ENCODE data around the gene ALK.

The ALK gene

DNA sequence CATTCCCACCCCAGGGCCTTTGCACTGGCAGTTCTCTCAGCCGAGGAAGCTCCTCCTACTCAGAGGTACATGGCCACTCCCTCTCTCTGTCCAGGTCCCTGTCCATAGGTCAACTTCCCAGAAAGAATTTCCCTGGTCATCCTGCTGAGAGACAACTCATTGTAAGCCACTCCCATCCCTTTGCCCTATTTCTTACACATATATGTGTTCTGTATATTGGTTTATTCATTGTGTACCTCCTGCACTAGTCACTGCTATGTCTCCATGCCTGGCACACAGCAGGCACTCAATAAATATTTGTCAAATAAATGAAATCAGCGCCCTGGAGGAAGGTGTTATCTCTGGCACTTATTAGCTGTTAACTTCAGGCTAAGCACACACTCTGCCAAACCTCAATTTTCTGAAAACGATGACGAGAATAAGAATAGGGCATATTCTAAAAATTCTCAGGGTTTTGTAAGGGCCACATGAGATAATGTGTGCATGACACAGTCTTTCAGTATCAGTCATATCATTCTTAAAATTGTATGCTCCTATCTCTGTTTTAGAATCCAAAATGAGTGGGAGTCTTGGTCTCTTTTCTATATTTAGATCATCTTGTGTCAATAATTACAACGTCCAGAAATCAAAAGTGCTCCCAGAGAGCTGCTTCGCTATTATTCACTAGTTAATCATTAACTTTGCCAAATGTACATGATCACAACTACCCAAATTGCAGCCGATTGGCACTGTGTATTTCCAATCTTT is 198.0 kb downstream of the ALK start:
- no peak for DNase-seq (ENCODE audit: low read depth)
- TF ChIP-seq, protein P1, sequence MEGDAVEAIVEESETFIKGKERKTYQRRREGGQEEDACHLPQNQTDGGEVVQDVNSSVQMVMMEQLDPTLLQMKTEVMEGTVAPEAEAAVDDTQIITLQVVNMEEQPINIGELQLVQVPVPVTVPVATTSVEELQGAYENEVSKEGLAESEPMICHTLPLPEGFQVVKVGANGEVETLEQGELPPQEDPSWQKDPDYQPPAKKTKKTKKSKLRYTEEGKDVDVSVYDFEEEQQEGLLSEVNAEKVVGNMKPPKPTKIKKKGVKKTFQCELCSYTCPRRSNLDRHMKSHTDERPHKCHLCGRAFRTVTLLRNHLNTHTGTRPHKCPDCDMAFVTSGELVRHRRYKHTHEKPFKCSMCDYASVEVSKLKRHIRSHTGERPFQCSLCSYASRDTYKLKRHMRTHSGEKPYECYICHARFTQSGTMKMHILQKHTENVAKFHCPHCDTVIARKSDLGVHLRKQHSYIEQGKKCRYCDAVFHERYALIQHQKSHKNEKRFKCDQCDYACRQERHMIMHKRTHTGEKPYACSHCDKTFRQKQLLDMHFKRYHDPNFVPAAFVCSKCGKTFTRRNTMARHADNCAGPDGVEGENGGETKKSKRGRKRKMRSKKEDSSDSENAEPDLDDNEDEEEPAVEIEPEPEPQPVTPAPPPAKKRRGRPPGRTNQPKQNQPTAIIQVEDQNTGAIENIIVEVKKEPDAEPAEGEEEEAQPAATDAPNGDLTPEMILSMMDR (conservative IDR thresholded peaks at IDR 0.05; ENCODE audit: control insufficient read depth, insufficient read depth, low read depth, low read length) = no peak
- no peak overlapping the region for H3K4me3 ChIP-seq (ENCODE audit: control insufficient read depth, low read depth, low read length)

DNA sequence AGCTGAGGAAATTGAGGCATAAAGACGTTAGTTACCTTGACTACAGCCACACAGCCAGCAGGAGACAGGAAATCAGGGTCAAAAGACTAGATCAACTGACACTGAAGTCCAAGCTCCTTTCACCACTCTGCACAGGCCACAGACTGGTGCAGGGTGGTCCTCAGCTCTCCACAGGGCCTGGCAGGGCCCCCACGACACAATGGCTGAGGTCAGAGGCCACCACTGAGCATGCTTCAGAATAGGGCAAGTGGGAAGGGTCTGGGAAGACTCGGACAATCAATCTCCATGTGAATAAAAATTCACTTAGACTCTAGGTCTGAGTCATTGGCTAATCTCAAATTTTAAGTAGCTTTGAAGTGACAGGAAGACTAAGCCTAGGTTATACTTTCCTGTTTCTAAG is 201.7 kb downstream of the ALK start:
- no peak overlapping the region for H3K4me3 ChIP-seq (ENCODE audit: control insufficient read depth, low read depth, low read length)
- TF ChIP-seq, protein P1 (conservative IDR thresholded peaks at IDR 0.05; ENCODE audit: control insufficient read depth, insufficient read depth, low read depth, low read length) = no peak
- no peak for DNase-seq (ENCODE audit: low read depth)

DNA sequence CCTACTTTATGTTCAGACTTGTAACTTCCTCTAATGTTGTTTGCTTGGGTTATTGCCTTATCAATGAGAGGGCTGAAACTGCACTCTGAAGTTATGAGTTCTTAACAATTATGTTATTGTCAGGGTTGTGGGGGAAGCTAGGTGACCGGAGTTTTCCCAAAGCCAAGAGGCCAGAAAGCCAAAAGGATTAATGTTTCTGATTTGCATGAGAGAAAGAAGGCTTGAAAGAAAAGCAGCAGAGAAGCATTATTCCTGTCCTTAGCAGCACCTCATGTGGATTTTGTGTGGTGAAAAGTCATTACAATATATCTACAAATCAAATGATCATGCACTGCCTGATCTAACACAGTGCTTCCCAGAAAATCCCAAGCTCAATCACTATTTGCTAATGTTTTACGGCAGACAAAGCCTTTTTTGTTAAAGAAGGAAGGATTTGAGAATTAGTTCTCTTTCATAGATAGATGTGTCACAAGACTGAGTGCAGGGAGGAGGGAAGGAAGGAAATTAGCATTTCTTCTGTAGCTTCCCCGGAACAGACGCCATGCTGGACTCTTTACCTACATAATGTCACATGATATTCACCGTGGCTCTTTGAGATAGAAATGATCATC is 203.2 kb downstream of the ALK start:
- no peak for DNase-seq (ENCODE audit: low read depth)
- no peak overlapping the region for H3K4me3 ChIP-seq (ENCODE audit: control insufficient read depth, low read depth, low read length)
- TF ChIP-seq, protein P1 (conservative IDR thresholded peaks at IDR 0.05; ENCODE audit: control insufficient read depth, insufficient read depth, low read depth, low read length) = no peak

DNA sequence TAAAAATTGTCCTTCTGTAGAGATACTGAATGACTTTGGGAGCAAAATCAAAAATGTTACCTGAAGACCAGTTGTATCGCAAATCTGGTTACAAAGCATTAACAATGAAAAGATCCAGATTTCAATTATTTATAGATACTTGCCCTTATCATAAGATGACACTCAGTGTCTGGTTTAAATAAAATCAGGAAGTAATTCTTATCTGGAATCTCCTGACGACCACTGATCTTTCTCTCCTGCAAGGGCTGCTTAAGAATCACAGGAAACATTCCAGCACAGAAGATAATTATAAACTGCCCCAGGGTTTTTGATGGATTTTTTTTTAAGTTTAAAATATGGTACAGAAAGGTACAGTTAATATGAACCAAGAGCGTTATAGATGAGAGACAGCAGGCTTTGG is 205.7 kb downstream of the ALK start:
- DNase-seq (ENCODE audit: low read depth) = no peak
- H3K4me3 ChIP-seq (ENCODE audit: control insufficient read depth, low read depth, low read length) = no peak overlapping the region
- TF ChIP-seq, protein P1 (conservative IDR thresholded peaks at IDR 0.05; ENCODE audit: control insufficient read depth, insufficient read depth, low read depth, low read length) = no peak

DNA sequence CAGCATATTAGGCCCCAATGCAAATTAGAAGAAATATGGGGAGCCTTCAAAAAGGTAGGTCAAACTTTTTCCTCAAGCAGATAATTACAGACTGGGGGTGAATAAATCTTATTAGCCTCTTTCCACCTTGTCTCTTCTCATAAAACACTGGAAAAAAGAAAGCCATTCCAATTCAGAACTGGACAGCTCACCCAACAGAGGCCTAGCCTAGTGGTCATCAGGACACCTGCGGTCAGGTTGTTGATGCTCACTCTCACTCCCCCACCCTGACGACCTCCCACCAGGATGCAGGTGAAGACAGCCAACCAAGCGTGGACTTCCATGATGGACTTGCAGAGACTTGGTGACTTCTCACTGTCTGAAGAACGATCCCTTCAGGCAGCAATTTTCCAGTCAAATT is 207.1 kb downstream of the ALK start:
- no peak for DNase-seq (ENCODE audit: low read depth)
- TF ChIP-seq, protein P1 (conservative IDR thresholded peaks at IDR 0.05; ENCODE audit: control insufficient read depth, insufficient read depth, low read depth, low read length) = peak; percentile 1
- no peak overlapping the region for H3K4me3 ChIP-seq (ENCODE audit: control insufficient read depth, low read depth, low read length)

DNA sequence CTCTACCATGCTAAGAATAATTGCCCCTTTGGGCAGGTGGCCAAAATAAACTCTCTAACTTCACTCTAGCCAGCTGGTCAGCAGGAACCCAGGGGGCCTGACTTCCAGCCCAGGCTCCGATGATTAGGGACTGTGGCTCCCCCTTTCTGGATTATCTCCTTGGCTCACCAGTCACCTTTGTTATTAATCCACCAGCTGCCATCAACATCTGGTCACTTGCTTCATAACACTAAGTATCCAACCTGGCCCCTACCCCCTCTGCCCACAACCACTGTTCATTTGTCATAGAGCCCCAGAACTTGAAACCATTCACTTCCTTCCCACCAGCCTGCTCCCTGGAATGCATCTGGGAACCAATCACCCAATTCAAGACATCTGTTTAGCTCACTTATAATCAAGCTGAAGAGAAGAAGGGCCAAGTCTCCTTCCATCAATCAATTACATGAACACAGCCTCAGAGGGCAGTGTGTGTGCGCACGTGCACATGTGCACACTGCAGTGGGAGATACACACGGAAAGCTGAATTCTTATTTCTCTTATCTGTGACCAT is 215.1 kb downstream of the ALK start:
- TF ChIP-seq, protein P1 (conservative IDR thresholded peaks at IDR 0.05; ENCODE audit: control insufficient read depth, insufficient read depth, low read depth, low read length) = no peak
- H3K4me3 ChIP-seq (ENCODE audit: control insufficient read depth, low read depth, low read length) = no peak overlapping the region
- DNase-seq (ENCODE audit: low read depth) = peak; percentile 4
